Islet of Langerhans (tissue), 1 donor: ENCODE measurements around the gene CCL16.

ENCODE experiments used
- FAIRE-seq: peaks from one replicate; lab custom pipeline; 2011; peaks lifted over from hg19 to GRCh38; lab: Jason Lieb, UNC

CCL16 gene

GRCh38 chr17:35934760-35935159 is 46.5 kb downstream of the CCL16 start:
- FAIRE-seq, result no peak

GRCh38 chr17:35932586-35932985 is 48.7 kb downstream of the CCL16 start:
- no peak for FAIRE-seq

GRCh38 chr17:35931794-35932425 is 49.4 kb downstream of the CCL16 start:
- FAIRE-seq, result no peak

GRCh38 chr17:35930211-35931065 is 50.9 kb downstream of the CCL16 start, which contains the start of gene RDM1:
TSS of gene RDM1 (minus strand) at chr17:35930773. CDS start at chr17:35930727, 46 bp downstream.
- no peak for FAIRE-seq

- FAIRE-seq, result no peak
These were observed 53.6 kb downstream of the CCL16 start for GRCh38 chr17:35927714-35928113.
